GM12874 (cell line): ENCODE results near the gene SYT9.

Experiments
- TF ChIP-seq, protein P1 (sequence below): IDR thresholded peaks from 2 replicates; pipeline ENCODE4 v1.5.1; 2011; ENCODE audit warnings: low read depth, mild to moderate bottlenecking, control low read depth, low read length, moderate library complexity; ENCODE audit not compliant: insufficient read depth

The SYT9 gene

DNA sequence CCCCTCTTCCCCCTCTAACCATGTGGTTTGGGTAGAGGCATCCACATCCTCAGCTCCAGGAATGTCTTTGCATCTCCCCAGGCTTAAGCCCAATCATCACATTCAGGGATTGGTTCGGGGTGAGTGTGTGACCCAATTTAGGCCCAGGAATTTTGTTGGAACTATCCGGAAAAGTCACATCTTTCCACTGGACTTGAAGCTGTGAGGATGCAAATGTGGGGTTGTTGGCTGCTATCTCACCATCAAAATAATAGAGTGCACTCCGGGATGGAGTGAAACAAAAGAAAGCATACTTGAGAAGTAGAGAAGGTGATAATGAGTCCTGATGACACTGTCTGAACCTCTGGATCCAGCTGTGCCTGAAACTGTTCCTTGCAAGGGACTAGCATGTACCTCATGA lies 199.8 kb downstream of the SYT9 start:
- TF ChIP-seq, protein P1, sequence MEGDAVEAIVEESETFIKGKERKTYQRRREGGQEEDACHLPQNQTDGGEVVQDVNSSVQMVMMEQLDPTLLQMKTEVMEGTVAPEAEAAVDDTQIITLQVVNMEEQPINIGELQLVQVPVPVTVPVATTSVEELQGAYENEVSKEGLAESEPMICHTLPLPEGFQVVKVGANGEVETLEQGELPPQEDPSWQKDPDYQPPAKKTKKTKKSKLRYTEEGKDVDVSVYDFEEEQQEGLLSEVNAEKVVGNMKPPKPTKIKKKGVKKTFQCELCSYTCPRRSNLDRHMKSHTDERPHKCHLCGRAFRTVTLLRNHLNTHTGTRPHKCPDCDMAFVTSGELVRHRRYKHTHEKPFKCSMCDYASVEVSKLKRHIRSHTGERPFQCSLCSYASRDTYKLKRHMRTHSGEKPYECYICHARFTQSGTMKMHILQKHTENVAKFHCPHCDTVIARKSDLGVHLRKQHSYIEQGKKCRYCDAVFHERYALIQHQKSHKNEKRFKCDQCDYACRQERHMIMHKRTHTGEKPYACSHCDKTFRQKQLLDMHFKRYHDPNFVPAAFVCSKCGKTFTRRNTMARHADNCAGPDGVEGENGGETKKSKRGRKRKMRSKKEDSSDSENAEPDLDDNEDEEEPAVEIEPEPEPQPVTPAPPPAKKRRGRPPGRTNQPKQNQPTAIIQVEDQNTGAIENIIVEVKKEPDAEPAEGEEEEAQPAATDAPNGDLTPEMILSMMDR, result no peak

GRCh38 chr11:7451952-7452494 lies 200.3 kb downstream of the SYT9 start:
- TF ChIP-seq, protein P1, result no peak

- TF ChIP-seq, protein P1, result no peak
Measured at GRCh38 chr11:7454854-7455253, 203.2 kb downstream of the SYT9 start.

GRCh38 chr11:7457211-7457610 lies 205.5 kb downstream of the SYT9 start:
- TF ChIP-seq, protein P1, result no peak

DNA sequence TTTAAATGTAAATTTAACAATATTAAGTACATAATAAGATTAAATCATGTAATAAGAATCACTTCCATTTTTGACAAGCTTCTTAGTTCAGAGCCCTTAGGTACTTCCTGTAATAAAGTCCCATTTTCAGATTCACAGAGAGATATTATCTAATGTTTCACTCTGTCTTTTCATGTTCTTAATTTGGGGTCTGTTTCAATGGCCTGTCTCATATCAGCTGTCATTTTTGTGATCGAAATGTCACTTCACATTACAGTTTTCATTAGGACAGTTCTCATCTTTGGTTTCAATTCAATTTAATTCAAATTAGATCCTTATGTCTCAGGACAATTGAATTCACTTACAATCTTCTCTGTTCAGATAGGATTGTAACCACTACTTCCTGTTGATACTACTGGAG lies 211.0 kb downstream of the SYT9 start:
- TF ChIP-seq, protein P1, result no peak

DNA sequence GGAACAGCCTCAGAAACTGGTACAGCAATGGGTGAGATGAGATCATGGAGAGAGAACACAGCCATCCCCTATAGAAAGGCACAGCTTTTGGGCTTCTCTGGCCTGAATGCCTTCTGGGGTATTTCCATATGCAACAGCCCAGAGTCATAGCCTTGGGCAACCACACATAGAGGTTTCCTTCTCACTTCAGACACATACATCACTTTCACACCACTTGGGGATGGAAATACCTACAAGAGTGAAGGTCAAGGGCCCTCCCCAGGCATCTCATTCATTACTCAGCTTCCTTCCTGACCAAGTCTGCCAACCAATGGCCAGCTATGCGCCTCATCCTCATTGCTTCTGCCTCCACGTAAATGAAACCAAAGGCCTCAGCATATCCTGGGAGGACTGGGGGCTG lies 215.9 kb downstream of the SYT9 start:
- TF ChIP-seq, protein P1, result no peak

GRCh38 chr11:7469351-7469865 lies 217.7 kb downstream of the SYT9 start:
- TF ChIP-seq, protein P1, result no peak
